ENCODE measurements around the gene PEX6.

Gene PEX6

DNA sequence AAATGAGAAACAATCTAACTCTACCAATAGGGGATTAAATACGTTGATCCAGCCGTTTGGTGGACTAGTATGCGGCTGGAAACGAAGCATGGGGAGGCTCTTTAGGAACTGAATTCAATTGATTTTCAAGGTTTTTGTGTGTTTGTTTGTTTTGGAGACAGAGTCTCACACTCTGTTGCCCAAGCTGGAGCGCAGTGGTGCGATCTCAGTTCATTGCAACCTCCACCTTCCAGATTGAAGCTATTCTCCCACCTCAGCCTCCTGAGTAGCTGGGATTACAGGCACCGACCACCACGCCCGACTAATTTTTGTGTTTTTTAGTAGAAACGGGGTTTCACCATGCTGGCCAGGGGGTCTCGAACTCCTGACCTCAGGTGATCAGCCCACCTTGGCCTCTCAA lies 42.6 kb downstream of the PEX6 start:
- 98% methylated on average over 11 of the region's 11 CpGs for WGBS

DNA sequence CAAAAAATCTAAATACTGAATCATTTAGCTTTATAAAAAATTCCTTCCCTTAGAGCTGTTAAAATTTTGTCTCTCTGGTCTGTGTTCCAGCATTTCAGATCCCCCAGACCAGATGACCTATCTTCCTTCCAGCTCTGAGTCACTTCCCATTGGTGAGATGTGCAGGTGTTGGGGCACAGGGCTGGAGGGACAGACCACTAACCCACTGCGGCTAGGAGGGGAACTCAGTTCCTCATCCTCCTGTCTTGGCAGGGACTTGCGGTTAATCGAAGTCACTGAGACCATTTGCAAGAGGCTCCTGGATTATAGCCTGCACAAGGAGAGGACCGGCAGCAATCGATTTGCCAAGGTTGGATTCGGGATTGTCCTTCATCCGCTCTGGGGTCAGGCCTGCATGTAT lies 43.7 kb downstream of the PEX6 start:
- WGBS = 93% methylated on average over 7 of the region's 7 CpGs

More for the DNA sequence above, 42.6 kb downstream of the PEX6 start:
- no peak for DNase-seq
- Histone ChIP-seq H3K9ac (ENCODE audit: low read length) (no peak overlapping the region), H3K4me2 (ENCODE audit: low read length, poor library complexity, severe bottlenecking) (no peak overlapping the region), H2BK120ac (ENCODE audit: low read depth, low read length) (no peak overlapping the region), H3K4me3 (ENCODE audit: insufficient read depth in 1 of 2, low read depth in 1 of 2, low read length in 2 of 2) (no peak overlapping the region), H3K9me3 (ENCODE audit: control insufficient read depth, low read length) (no peaks in the 10 kb centered on the region), H3K4me1 (ENCODE audit: control insufficient read depth, insufficient read depth, low read depth, low read length) (peaks cover 6% of the 10 kb centered on the region), H2BK5ac (ENCODE audit: low read depth, low read length, poor library complexity, severe bottlenecking) (no peak overlapping the region), H2AFZ (ENCODE audit: low read depth, low read length) (no peak overlapping the region), H2AK5ac (ENCODE audit: low read length, severe bottlenecking) (no peak overlapping the region), H3K4ac (ENCODE audit: low read depth in 1 of 2, low read length in 2 of 2) (no peak overlapping the region), H2BK15ac (ENCODE audit: low read depth, poor library complexity, severe bottlenecking) (no peak overlapping the region), H3K27me3 (ENCODE audit: control insufficient read depth in 1 of 2, insufficient read depth in 1 of 2, low read length in 2 of 2) (no peaks in the 10 kb centered on the region), H4K8ac (ENCODE audit: low read length) (no peak overlapping the region), H3K14ac (ENCODE audit: low read length in 2 of 2) (no peak overlapping the region), H3K79me1 (replicated peaks; ENCODE audit: low read length, poor library complexity, severe bottlenecking) (peaks cover 42% of the 10 kb centered on the region), H3K23ac (ENCODE audit: low read length in 2 of 2) (no peak overlapping the region), H3K18ac (ENCODE audit: low read depth in 1 of 2, low read length in 2 of 2) (no peak overlapping the region), H3K27ac (ENCODE audit: low read length, poor library complexity, severe bottlenecking) (no peak overlapping the region), H3K36me3 (ENCODE audit: control insufficient read depth in 1 of 2, insufficient read depth in 2 of 2, low read depth in 1 of 2, low read length in 2 of 2) (peaks cover 60 to 82% of the 10 kb centered on the region in 2 experiments), H4K91ac (ENCODE audit: low read length) (no peak overlapping the region), H2BK12ac (ENCODE audit: low read length in 2 of 2) (no peak overlapping the region)

DNA sequence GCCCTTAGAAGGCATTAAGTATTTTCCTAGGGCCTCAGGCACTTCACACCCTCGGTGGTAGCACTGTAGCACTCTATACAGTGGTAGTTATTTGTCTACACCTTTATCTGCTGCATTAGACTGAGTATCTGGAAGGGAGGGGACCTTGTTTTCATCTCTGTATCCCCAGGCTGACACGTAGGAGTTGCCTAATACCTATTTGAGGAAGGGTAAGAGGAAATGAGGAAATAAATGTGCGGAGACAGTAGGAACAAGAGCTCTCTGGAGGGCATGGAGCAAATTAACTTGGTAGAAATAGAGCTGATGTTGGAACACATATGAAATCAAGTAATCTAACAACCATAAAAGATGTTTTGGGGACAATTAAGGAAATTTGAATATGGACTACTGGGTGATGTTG lies 45.8 kb downstream of the PEX6 start:
- Histone ChIP-seq H3K4me2 (ENCODE audit: low read length, poor library complexity, severe bottlenecking) (no peak overlapping the region), H2BK120ac (ENCODE audit: low read depth, low read length) (no peak overlapping the region), H3K18ac (ENCODE audit: low read depth in 1 of 2, low read length in 2 of 2) (no peak overlapping the region), H3K4me1 (ENCODE audit: control insufficient read depth, insufficient read depth, low read depth, low read length) (peaks cover 11% of the 10 kb centered on the region), H3K36me3 (ENCODE audit: control insufficient read depth in 1 of 2, insufficient read depth in 2 of 2, low read depth in 1 of 2, low read length in 2 of 2) (peaks cover 33 to 58% of the 10 kb centered on the region in 2 experiments), H3K4me3 (ENCODE audit: insufficient read depth in 1 of 2, low read depth in 1 of 2, low read length in 2 of 2) (no peak overlapping the region), H3K23ac (ENCODE audit: low read length in 2 of 2) (no peak overlapping the region), H3K9me3 (ENCODE audit: control insufficient read depth, low read length) (no peaks in the 10 kb centered on the region), H2AK5ac (ENCODE audit: low read length, severe bottlenecking) (no peak overlapping the region), H3K27me3 (ENCODE audit: control insufficient read depth in 1 of 2, insufficient read depth in 1 of 2, low read length in 2 of 2) (no peaks in the 10 kb centered on the region), H2BK12ac (ENCODE audit: low read length in 2 of 2) (no peak overlapping the region), H3K14ac (ENCODE audit: low read length in 2 of 2) (no peak overlapping the region), H2BK15ac (ENCODE audit: low read depth, poor library complexity, severe bottlenecking) (no peak overlapping the region), H2AFZ (ENCODE audit: low read depth, low read length) (no peak overlapping the region), H3K4ac (ENCODE audit: low read depth in 1 of 2, low read length in 2 of 2) (no peak overlapping the region), H4K91ac (ENCODE audit: low read length) (no peak overlapping the region), H3K9ac (ENCODE audit: low read length) (no peak overlapping the region), H2BK5ac (ENCODE audit: low read depth, low read length, poor library complexity, severe bottlenecking) (no peak overlapping the region), H3K79me1 (replicated peaks; ENCODE audit: low read length, poor library complexity, severe bottlenecking) (peaks cover 26% of the 10 kb centered on the region), H4K8ac (ENCODE audit: low read length) (no peak overlapping the region), H3K27ac (ENCODE audit: low read length, poor library complexity, severe bottlenecking) (no peak overlapping the region)
- WGBS = 61% methylated on average over 3 of the region's 3 CpGs
- DNase-seq = no peak

More for the DNA sequence above, 43.7 kb downstream of the PEX6 start:
- Histone ChIP-seq H3K4me1 (ENCODE audit: control insufficient read depth, insufficient read depth, low read depth, low read length) (peaks cover 9% of the 10 kb centered on the region), H3K36me3 (ENCODE audit: control insufficient read depth in 1 of 2, insufficient read depth in 2 of 2, low read depth in 1 of 2, low read length in 2 of 2) (peaks cover 53 to 76% of the 10 kb centered on the region in 2 experiments), H4K91ac (ENCODE audit: low read length) (no peak overlapping the region), H3K18ac (ENCODE audit: low read depth in 1 of 2, low read length in 2 of 2) (no peak overlapping the region), H3K9me3 (ENCODE audit: control insufficient read depth, low read length) (no peaks in the 10 kb centered on the region), H3K23ac (ENCODE audit: low read length in 2 of 2) (no peak overlapping the region), H3K27me3 (ENCODE audit: control insufficient read depth in 1 of 2, insufficient read depth in 1 of 2, low read length in 2 of 2) (no peaks in the 10 kb centered on the region), H2AK5ac (ENCODE audit: low read length, severe bottlenecking) (no peak overlapping the region), H2BK15ac (ENCODE audit: low read depth, poor library complexity, severe bottlenecking) (no peak overlapping the region), H4K8ac (ENCODE audit: low read length) (no peak overlapping the region), H3K4me3 (ENCODE audit: insufficient read depth in 1 of 2, low read depth in 1 of 2, low read length in 2 of 2) (no peak overlapping the region), H2BK12ac (ENCODE audit: low read length in 2 of 2) (no peak overlapping the region), H3K9ac (ENCODE audit: low read length) (no peak overlapping the region), H3K14ac (ENCODE audit: low read length in 2 of 2) (no peak overlapping the region), H2BK5ac (ENCODE audit: low read depth, low read length, poor library complexity, severe bottlenecking) (no peak overlapping the region), H3K27ac (ENCODE audit: low read length, poor library complexity, severe bottlenecking) (no peak overlapping the region), H2AFZ (ENCODE audit: low read depth, low read length) (no peak overlapping the region), H2BK120ac (ENCODE audit: low read depth, low read length) (no peak overlapping the region), H3K4ac (ENCODE audit: low read depth in 1 of 2, low read length in 2 of 2) (no peak overlapping the region), H3K79me1 (replicated peaks; ENCODE audit: low read length, poor library complexity, severe bottlenecking) (peaks cover 35% of the 10 kb centered on the region), H3K4me2 (ENCODE audit: low read length, poor library complexity, severe bottlenecking) (no peak overlapping the region)
- no peak for DNase-seq

DNA sequence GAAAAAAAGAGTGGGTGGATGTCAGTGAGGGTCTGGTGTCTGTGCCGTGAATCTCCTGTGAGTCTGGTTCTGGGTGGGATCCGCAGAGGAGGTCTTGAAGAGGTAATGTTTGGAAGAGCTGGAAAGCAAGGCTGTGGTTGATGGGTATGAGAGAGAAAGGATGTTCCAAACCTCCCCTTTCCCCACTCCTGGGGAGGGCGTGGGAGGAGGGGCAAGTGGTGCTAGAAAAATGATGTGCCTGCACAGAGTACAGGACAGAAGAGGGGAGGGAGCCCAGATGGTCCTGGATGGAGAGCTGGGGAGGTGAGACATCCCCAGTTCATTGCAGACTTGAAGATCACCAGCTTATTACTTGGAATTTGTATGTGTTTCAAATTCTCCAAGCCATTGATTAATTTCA lies 46.6 kb downstream of the PEX6 start:
- no peak overlapping the region for H2BK120ac ChIP-seq (ENCODE audit: low read depth, low read length)
- no peak overlapping the region for H3K9ac ChIP-seq (ENCODE audit: low read length)
- H3K4me3 ChIP-seq (ENCODE audit: insufficient read depth in 1 of 2, low read depth in 1 of 2, low read length in 2 of 2) = no peak overlapping the region
- no peak overlapping the region for H3K4ac ChIP-seq (ENCODE audit: low read depth in 1 of 2, low read length in 2 of 2)
- H3K79me1 ChIP-seq (replicated peaks; ENCODE audit: low read length, poor library complexity, severe bottlenecking) = peaks cover 20% of the 10 kb centered on the region
- no peak overlapping the region for H4K8ac ChIP-seq (ENCODE audit: low read length)
- H2BK5ac ChIP-seq (ENCODE audit: low read depth, low read length, poor library complexity, severe bottlenecking) = no peak overlapping the region
- H3K14ac ChIP-seq (ENCODE audit: low read length in 2 of 2) = peak overlapping the region in 1 of 2 experiments; percentile 2
- no peaks in the 10 kb centered on the region for H3K27me3 ChIP-seq (ENCODE audit: control insufficient read depth in 1 of 2, insufficient read depth in 1 of 2, low read length in 2 of 2)
- H3K9me3 ChIP-seq (ENCODE audit: control insufficient read depth, low read length) = no peaks in the 10 kb centered on the region
- no peak overlapping the region for H4K91ac ChIP-seq (ENCODE audit: low read length)
- no peak overlapping the region for H2AK5ac ChIP-seq (ENCODE audit: low read length, severe bottlenecking)
- H3K18ac ChIP-seq (ENCODE audit: low read depth in 1 of 2, low read length in 2 of 2) = no peak overlapping the region
- H3K4me1 ChIP-seq (ENCODE audit: control insufficient read depth, insufficient read depth, low read depth, low read length) = peaks cover 11% of the 10 kb centered on the region
- WGBS = 100% methylated on average over 1 of the region's 3 CpGs
- H3K36me3 ChIP-seq (ENCODE audit: control insufficient read depth in 1 of 2, insufficient read depth in 2 of 2, low read depth in 1 of 2, low read length in 2 of 2) = peaks cover 26 to 50% of the 10 kb centered on the region in 2 experiments
- H3K27ac ChIP-seq (ENCODE audit: low read length, poor library complexity, severe bottlenecking) = no peak overlapping the region
- H2BK12ac ChIP-seq (ENCODE audit: low read length in 2 of 2) = no peak overlapping the region
- no peak for DNase-seq
- no peak overlapping the region for H3K23ac ChIP-seq (ENCODE audit: low read length in 2 of 2)
- H3K4me2 ChIP-seq (ENCODE audit: low read length, poor library complexity, severe bottlenecking) = no peak overlapping the region
- H2AFZ ChIP-seq (ENCODE audit: low read depth, low read length) = no peak overlapping the region
- no peak overlapping the region for H2BK15ac ChIP-seq (ENCODE audit: low read depth, poor library complexity, severe bottlenecking)
